HFF-Myc (cell line): ENCODE data around the gene C10orf105.

ENCODE experiments used
- DNase-seq: peaks from one replicate; pipeline ENCODE4 v3.0.0-alpha.2; 2011; ENCODE audit warnings: low read depth; ENCODE audit errors: extremely low read depth
- H3K4me3 ChIP-seq: replicated peaks from 2 replicates; pipeline ENCODE4 v1.5.1; 2011; ENCODE audit warnings: low read depth, mild to moderate bottlenecking, control low read depth, low read length
- CTCF ChIP-seq: IDR thresholded peaks from 2 replicates; pipeline ENCODE4 v1.5.1; 2012; ENCODE audit warnings: mild to moderate bottlenecking, low read depth, low read length, control low read depth; ENCODE audit errors: missing control alignments

C10orf105 gene

GRCh38 chr10:71693377-71693776 is 26.2 kb downstream of the C10orf105 start:
- H3K4me3 ChIP-seq = no peak overlapping the region
- TF ChIP-seq CTCF = no peak
- DNase-seq = no peak

GRCh38 chr10:71692598-71693306 is 26.8 kb downstream of the C10orf105 start:
- no peak for TF ChIP-seq CTCF
- no peak overlapping the region for H3K4me3 ChIP-seq
- no peak for DNase-seq

- H3K4me3 ChIP-seq = no peak overlapping the region
- no peak for TF ChIP-seq CTCF
- DNase-seq = no peak
Measured at GRCh38 chr10:71691405-71691804, 28.2 kb downstream of the C10orf105 start.

- no peak for DNase-seq
- H3K4me3 ChIP-seq = no peak overlapping the region
- TF ChIP-seq CTCF = no peak
Measured at GRCh38 chr10:71690094-71690720, 29.4 kb downstream of the C10orf105 start.

GRCh38 chr10:71688256-71688655 is 31.3 kb downstream of the C10orf105 start:
- TF ChIP-seq CTCF = no peak
- DNase-seq = no peak
- no peak overlapping the region for H3K4me3 ChIP-seq

GRCh38 chr10:71687480-71687879 is 32.1 kb downstream of the C10orf105 start:
- TF ChIP-seq CTCF = no peak
- no peak for DNase-seq
- H3K4me3 ChIP-seq = no peak overlapping the region
